Measurements from ENCODE around the gene ERCC6. TPM values are rescaled to one million over a fixed set of nuclear protein-coding genes. Genes with fewer than 3 reads are reported as not detected.

The ERCC6 gene
- total RNA-seq, 1 donor from 2014 or later, result 15.2 TPM

DNA sequence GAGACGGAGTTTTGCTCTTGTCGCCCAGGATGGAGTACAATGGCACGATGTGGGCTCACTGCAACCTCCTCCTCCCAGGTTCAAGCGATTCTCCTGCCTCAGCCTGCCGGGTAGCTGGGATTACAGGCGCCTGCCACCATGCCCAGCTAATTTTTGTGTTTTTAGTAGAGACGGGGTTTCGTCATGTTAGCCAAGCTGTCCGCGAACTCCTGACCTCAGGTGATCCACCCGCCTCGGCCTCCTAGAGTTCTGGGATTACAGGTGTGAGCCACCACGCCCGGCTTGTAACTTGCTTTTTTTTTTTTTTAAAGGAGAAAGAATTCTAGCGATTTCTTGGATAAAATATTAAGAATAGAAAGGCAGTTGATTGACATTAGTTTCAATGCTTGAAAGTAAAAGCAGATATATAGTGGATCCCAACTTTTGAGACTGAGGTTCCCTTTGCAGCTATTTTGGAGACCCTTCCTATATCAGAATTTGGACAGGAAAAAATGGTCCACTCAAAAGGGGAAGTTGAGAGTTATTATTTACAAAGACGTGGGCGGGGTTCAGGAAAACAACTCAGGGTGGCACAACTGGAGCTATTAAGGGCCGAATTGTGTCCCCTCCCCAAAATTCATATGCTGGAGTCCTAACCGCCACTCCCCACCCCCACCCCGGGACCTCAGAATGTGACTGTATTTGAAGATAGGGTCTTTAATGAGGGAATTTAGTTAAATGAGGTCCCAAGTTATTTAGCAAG lies 1.3 kb upstream of the ERCC6 start:
- Histone ChIP-seq H3K27ac (peak overlapping the region; percentile 95), H3K27me3 (no peaks in the 10 kb centered on the region), H3K4me3 (peak overlapping the region; percentile 62 to 79), H3K9me3 (no peaks in the 10 kb centered on the region), H3K36me3 (no peaks in the 10 kb centered on the region), H3K4me1 (peaks cover 15% of the 10 kb centered on the region)
- no peak for DNase-seq (ENCODE audit: extremely low spot score in 2 of 2)
- TF ChIP-seq CTCF (IDR thresholded peaks at IDR 0.05) (no peak), POLR2AphosphoS5 (IDR thresholded peaks at IDR 0.05; ENCODE audit: insufficient read depth in 1 of 2, low read depth in 1 of 2) (no peak), POLR2A (IDR thresholded peaks at IDR 0.05) (no peak)
- intact Hi-C loops (cut with DNase I), result no loop called here

DNA sequence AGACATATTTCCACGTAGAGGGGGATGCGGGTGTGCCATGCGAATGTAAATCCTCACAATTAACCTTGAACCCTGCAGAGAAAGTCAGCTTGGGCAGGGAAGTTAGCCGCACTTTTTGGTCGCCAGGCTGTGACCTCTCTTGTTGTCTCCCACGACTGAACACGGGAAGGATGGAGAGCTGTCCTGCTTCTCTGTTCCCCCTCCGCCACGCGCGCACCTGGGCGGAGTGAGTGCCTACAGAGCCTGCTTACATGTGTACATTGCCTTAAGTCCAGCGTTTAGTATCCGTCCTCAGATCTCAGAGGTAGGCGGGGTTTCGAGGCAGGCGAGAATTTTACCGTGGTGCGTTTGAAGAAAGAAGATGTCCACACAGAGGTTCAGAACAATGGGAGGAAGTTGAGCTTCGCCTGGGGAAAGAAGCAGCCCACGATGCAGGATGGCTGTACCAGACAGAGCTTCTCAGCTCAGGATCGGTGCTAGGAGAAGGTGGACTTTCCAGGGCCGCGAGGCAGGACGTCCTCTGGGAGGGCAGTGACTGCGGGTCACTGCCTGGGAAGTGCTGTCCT lies 482 bp upstream of the ERCC6 start:
- H3K4me1 ChIP-seq, result peaks cover 23% of the 10 kb centered on the region
- H3K4me3 ChIP-seq, result peak overlapping the region; percentile 62 to 79
- no peaks in the 10 kb centered on the region for H3K36me3 ChIP-seq
- TF ChIP-seq CTCF (IDR thresholded peaks at IDR 0.05), result no peak
- H3K27me3 ChIP-seq, result no peaks in the 10 kb centered on the region
- peak overlapping the region; percentile 95 for H3K27ac ChIP-seq
- intact Hi-C loops (cut with DNase I), result no loop called here
- peak in 1 of 2 donors; percentile 90 for DNase-seq (ENCODE audit: extremely low spot score in 2 of 2)
- H3K9me3 ChIP-seq, result no peaks in the 10 kb centered on the region

DNA sequence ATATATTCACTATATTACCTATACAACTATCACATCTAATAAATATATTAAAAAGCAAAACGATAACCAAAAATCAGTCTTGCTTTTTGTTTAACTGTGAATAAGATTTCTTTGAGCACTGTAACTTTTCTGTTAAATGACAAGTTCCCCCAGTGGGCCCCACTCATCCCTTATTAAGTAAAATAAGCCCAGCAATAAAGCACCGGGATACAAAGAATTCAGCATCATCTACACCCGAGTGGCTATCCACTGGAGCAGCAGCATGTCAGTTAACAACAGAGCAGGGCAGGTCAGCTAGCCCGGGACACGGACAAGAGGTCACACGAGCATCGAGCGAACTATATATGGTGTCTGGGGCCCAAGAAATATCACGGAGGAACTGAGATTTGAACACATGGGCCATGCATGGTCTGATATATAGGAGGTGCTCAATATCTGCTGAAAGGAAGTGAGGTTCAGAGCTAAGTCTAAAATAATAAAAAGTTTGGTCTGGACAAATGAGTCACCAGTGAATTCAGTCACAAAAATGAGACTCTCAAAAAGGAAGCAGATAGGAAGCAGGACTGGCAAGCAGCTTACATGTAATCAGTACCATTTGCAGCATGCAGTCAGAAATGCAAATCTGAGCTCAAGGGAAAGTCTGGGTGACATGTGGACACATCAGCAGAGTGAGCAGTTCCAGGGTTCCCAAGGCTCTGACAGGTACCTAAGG lies 4.1 kb downstream of the ERCC6 start:
- Histone ChIP-seq H3K36me3 (peaks cover 0 to 14% of the 10 kb centered on the region in 2 donors), H3K27me3 (no peaks in the 10 kb centered on the region), H3K4me1 (peaks cover 40% of the 10 kb centered on the region), H3K27ac (peak overlapping the region; percentile 30), H3K4me3 (no peak overlapping the region), H3K9me3 (no peaks in the 10 kb centered on the region)
- no peak for TF ChIP-seq POLR2A (IDR thresholded peaks at IDR 0.05)
- no peak for TF ChIP-seq POLR2AphosphoS5 (IDR thresholded peaks at IDR 0.05; ENCODE audit: insufficient read depth in 1 of 2, low read depth in 1 of 2)
- no peak for TF ChIP-seq CTCF (IDR thresholded peaks at IDR 0.05)
- DNase-seq (ENCODE audit: extremely low spot score in 2 of 2), result no peak
- intact Hi-C loops (cut with DNase I), result no loop called here

- Histone ChIP-seq H3K4me3 (no peak overlapping the region), H3K36me3 (peaks cover 0 to 29% of the 10 kb centered on the region in 2 donors), H3K27ac (no peak overlapping the region), H3K9me3 (no peaks in the 10 kb centered on the region), H3K27me3 (no peaks in the 10 kb centered on the region), H3K4me1 (peaks cover 30% of the 10 kb centered on the region)
- TF ChIP-seq POLR2AphosphoS5 (IDR thresholded peaks at IDR 0.05; ENCODE audit: insufficient read depth in 1 of 2, low read depth in 1 of 2) (no peak), CTCF (IDR thresholded peaks at IDR 0.05) (no peak), POLR2A (IDR thresholded peaks at IDR 0.05) (no peak)
- intact Hi-C loops (cut with DNase I), result no loop called here
- no peak for DNase-seq (ENCODE audit: extremely low spot score in 2 of 2)
Observed at GRCh38 chr10:49532461-49532860, 6.5 kb downstream of the ERCC6 start.

Data from vagina (tissue), 2 donors.